ENCODE data around the gene ILRUN. TPM values are rescaled to one million over a fixed set of nuclear protein-coding genes. Genes with fewer than 3 reads are reported as not detected.

ILRUN gene
- total and polyA plus RNA-seq, 9 of the 15 experiments (the other 6 are each of a cell fraction or from before 2014, with no cell fraction given), result 24.9 to 78.9 (median 53.4) TPM

- no peak for TF ChIP-seq E2F6 (IDR thresholded peaks at IDR 0.05; ENCODE audit: borderline replicate concordance in 1 of 2, extremely low read depth in 1 of 2, insufficient read depth in 1 of 2, insufficient read length in 1 of 2, low read depth in 1 of 2, low read length in 1 of 2, poor library complexity in 1 of 2, severe bottlenecking in 1 of 2)
- no peak for TF ChIP-seq AFF4 (CRISPR knock-in tag; IDR thresholded peaks at IDR 0.05)
- TF ChIP-seq HEY1 (CRISPR knock-in tag; IDR thresholded peaks at IDR 0.05; ENCODE audit: borderline replicate concordance), result no peak
- no peak for TF ChIP-seq FOXA1 (IDR thresholded peaks at IDR 0.05; ENCODE audit: borderline replicate concordance)
- TF ChIP-seq ID3 (CRISPR knock-in tag; IDR thresholded peaks at IDR 0.05), result no peak
- no peak for TF ChIP-seq ID3 (tag; IDR thresholded peaks at IDR 0.05)
- no peak for TF ChIP-seq RBBP5 (IDR thresholded peaks at IDR 0.05; ENCODE audit: borderline replicate concordance, insufficient read depth, low read length, poor library complexity, severe bottlenecking)
- TF ChIP-seq ZNF644 (tag; IDR thresholded peaks at IDR 0.05; ENCODE audit: low read depth), result no peak
- no peak for TF ChIP-seq IRF9 (tag; IDR thresholded peaks at IDR 0.05)
- no peak for TF ChIP-seq POLR2AphosphoS2 (IDR thresholded peaks at IDR 0.05; ENCODE audit: low read length)
- no peak for TF ChIP-seq TAF9B (IDR thresholded peaks at IDR 0.05; ENCODE audit: partially characterized antibody)
- TF ChIP-seq ASH1L (IDR thresholded peaks at IDR 0.05; ENCODE audit: borderline replicate concordance, low read depth, partially characterized antibody), result no peak
- no peak for TF ChIP-seq FOSL1 (tag; conservative IDR thresholded peaks at IDR 0.05)
- peak; percentile 18; the same call in 1 of the 2 replicates for TF ChIP-seq ZBTB5 (IDR thresholded peaks at IDR 0.05)
- TF ChIP-seq CREB5 (CRISPR knock-in tag; IDR thresholded peaks at IDR 0.05), result no peak
- TF ChIP-seq ZFP30 (CRISPR knock-in tag; IDR thresholded peaks at IDR 0.05; ENCODE audit: borderline replicate concordance), result no peak
- TF ChIP-seq HNRNPUL1 (IDR thresholded peaks at IDR 0.05; ENCODE audit: low read length), result no peak
- TF ChIP-seq SREBF2 (CRISPR knock-in tag; IDR thresholded peaks at IDR 0.05), result no peak
These were observed 808 bp downstream of the ILRUN start (continued) for GRCh38 chr6:34695729-34696188.

Data from K562 (cell line).